DND-41 (cell line): ENCODE data around the gene CHMP4B.

Experiments
- CTCF ChIP-seq: IDR thresholded peaks from 2 replicates; pipeline ENCODE4 v1.5.1; 2012; ENCODE audit warnings: borderline replicate concordance, low read length, moderate library complexity, mild to moderate bottlenecking; ENCODE audit not compliant: poor library complexity, severe bottlenecking; ENCODE audit errors: extremely low read depth
- EZH2 ChIP-seq: IDR thresholded peaks from 3 replicates; pipeline ENCODE4 v1.6.1; 2012; ENCODE audit warnings: borderline replicate concordance, low read depth, mild to moderate bottlenecking, moderate library complexity, low read length, inconsistent platforms; ENCODE audit not compliant: severe bottlenecking

GRCh38 chr20:33865761-33866370 is 54.7 kb downstream of the CHMP4B start:
- no peak for TF ChIP-seq CTCF
- no peak for TF ChIP-seq EZH2
